ENCODE data around the gene PFDN6. TPM values are rescaled to one million over a fixed set of nuclear protein-coding genes. Genes with fewer than 3 reads are reported as not detected.

PFDN6 gene
- total and polyA plus RNA-seq, 9 of the 15 experiments (the other 6 are each of a cell fraction or from before 2014, with no cell fraction given): 6.8 to 475 (median 216) TPM

DNA sequence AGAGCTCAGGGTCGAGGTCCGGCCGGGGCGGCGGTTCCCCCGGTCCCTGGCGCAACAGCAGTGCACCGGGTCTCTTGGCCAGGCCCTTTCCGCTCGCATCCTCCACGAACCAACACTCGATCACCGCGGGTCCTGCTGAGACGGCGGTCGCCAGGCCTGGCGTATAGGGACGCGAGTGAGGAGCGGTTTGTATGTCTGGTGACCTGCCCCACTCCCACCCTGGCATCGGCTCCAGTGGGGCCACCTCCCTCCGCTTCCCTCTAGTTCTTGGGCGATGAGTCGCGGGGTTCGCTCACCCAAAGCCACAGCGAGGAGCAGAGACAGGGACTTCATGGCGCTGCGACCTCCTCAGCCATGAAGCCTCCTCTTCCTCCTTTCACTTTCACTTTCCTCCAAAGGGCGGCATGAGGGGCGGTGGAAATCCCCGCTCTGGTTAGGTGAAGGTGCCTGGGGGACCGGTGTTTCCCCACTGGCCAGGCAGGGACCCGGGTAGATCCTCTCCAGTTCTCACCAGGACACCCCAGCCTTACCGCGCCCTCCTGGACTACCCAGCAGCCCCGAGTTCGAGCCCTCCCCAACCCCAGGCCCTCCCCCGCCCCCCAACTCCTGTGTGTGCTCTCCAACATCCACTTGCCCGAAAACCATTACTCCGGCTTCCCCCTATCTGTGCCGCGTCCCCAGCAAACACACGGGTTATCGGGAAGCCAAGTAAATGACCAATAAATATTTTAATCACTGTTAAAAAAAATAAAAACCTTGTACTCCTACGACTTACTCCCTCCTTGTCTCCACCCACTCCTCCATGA is 24.5 kb downstream of the PFDN6 start, which contains the start of gene TAPBP (continued):
- TF ChIP-seq PTBP1 (IDR thresholded peaks at IDR 0.05; ENCODE audit: low read depth, low read length) (no peak), ZNF644 (tag; IDR thresholded peaks at IDR 0.05; ENCODE audit: low read depth) (peak; percentile 38; the same call in 1 of the 2 replicates), NFXL1 (CRISPR knock-in tag; IDR thresholded peaks at IDR 0.05) (no peak), WHSC1 (IDR thresholded peaks at IDR 0.05; ENCODE audit: low read length) (no peak), NCOA6 (IDR thresholded peaks at IDR 0.05) (no peak), ZNF696 (CRISPR knock-in tag; conservative IDR thresholded peaks at IDR 0.05) (no peak), YY1 (IDR thresholded peaks at IDR 0.05; ENCODE audit: borderline replicate concordance in 1 of 3, control insufficient read depth in 1 of 3, extremely low read depth in 1 of 3, insufficient read depth in 3 of 3, insufficient read length in 1 of 3, insufficient replicate concordance in 2 of 3, low read depth in 1 of 3, low read length in 2 of 3) (peak in 1 of 3 experiments; percentile 70), NELFE (IDR thresholded peaks at IDR 0.05; ENCODE audit: insufficient read depth, insufficient read length) (no peak), NCOA2 (IDR thresholded peaks at IDR 0.05; ENCODE audit: partially characterized antibody in 2 of 2) (no peak), ZNF354B (CRISPR knock-in tag; IDR thresholded peaks at IDR 0.05) (no peak), SMARCB1 (IDR thresholded peaks at IDR 0.05; ENCODE audit: insufficient read length, low read depth) (no peak), IRF2 (CRISPR knock-in tag; IDR thresholded peaks at IDR 0.05) (peak; percentile 99), TAF7 (tag; IDR thresholded peaks at IDR 0.05) (peak; percentile 19; the same call in 1 of the 2 replicates), ZBED1 (IDR thresholded peaks at IDR 0.05) (no peak), POLR2H (tag; IDR thresholded peaks at IDR 0.05; ENCODE audit: low read depth) (0 out of 2 replicates have a peak, but pooled peaks have one; percentile 7), EP400 (IDR thresholded peaks at IDR 0.05) (peak; percentile 70), NFATC3 (IDR thresholded peaks at IDR 0.05) (no peak)
- TF ChIP-seq, protein P1, sequence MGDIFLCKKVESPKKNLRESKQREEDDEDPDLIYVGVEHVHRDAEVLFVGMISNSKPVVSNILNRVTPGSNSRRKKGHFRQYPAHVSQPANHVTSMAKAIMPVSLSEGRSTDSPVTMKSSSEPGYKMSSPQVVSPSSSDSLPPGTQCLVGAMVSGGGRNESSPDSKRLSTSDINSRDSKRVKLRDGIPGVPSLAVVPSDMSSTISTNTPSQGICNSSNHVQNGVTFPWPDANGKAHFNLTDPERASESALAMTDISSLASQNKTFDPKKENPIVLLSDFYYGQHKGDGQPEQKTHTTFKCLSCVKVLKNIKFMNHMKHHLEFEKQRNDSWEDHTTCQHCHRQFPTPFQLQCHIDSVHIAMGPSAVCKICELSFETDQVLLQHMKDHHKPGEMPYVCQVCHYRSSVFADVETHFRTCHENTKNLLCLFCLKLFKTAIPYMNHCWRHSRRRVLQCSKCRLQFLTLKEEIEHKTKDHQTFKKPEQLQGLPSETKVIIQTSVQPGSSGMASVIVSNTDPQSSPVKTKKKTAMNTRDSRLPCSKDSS (IDR thresholded peaks at IDR 0.05; ENCODE audit: low read depth, partially characterized antibody): no peak
- TF ChIP-seq, protein P2, sequence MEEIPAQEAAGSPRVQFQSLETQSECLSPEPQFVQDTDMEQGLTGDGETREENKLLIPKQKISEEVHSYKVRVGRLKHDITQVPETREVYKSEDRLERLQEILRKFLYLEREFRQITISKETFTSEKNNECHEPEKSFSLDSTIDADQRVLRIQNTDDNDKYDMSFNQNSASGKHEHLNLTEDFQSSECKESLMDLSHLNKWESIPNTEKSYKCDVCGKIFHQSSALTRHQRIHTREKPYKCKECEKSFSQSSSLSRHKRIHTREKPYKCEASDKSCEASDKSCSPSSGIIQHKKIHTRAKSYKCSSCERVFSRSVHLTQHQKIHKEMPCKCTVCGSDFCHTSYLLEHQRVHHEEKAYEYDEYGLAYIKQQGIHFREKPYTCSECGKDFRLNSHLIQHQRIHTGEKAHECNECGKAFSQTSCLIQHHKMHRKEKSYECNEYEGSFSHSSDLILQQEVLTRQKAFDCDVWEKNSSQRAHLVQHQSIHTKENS (CRISPR knock-in tag; IDR thresholded peaks at IDR 0.05): no peak
- TF ChIP-seq, protein P3, sequence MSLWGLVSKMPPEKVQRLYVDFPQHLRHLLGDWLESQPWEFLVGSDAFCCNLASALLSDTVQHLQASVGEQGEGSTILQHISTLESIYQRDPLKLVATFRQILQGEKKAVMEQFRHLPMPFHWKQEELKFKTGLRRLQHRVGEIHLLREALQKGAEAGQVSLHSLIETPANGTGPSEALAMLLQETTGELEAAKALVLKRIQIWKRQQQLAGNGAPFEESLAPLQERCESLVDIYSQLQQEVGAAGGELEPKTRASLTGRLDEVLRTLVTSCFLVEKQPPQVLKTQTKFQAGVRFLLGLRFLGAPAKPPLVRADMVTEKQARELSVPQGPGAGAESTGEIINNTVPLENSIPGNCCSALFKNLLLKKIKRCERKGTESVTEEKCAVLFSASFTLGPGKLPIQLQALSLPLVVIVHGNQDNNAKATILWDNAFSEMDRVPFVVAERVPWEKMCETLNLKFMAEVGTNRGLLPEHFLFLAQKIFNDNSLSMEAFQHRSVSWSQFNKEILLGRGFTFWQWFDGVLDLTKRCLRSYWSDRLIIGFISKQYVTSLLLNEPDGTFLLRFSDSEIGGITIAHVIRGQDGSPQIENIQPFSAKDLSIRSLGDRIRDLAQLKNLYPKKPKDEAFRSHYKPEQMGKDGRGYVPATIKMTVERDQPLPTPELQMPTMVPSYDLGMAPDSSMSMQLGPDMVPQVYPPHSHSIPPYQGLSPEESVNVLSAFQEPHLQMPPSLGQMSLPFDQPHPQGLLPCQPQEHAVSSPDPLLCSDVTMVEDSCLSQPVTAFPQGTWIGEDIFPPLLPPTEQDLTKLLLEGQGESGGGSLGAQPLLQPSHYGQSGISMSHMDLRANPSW (CRISPR knock-in tag; IDR thresholded peaks at IDR 0.05): no peak
- TF ChIP-seq, protein P4, sequence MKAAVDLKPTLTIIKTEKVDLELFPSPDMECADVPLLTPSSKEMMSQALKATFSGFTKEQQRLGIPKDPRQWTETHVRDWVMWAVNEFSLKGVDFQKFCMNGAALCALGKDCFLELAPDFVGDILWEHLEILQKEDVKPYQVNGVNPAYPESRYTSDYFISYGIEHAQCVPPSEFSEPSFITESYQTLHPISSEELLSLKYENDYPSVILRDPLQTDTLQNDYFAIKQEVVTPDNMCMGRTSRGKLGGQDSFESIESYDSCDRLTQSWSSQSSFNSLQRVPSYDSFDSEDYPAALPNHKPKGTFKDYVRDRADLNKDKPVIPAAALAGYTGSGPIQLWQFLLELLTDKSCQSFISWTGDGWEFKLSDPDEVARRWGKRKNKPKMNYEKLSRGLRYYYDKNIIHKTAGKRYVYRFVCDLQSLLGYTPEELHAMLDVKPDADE (conservative IDR thresholded peaks at IDR 0.05; ENCODE audit: control insufficient read depth, low read depth, low read length): 0 out of 2 replicates have a peak, but pooled peaks have one; percentile 28

Data from K562 (cell line).